ENCODE measurements around the gene SMAP2.

SMAP2 gene

DNA sequence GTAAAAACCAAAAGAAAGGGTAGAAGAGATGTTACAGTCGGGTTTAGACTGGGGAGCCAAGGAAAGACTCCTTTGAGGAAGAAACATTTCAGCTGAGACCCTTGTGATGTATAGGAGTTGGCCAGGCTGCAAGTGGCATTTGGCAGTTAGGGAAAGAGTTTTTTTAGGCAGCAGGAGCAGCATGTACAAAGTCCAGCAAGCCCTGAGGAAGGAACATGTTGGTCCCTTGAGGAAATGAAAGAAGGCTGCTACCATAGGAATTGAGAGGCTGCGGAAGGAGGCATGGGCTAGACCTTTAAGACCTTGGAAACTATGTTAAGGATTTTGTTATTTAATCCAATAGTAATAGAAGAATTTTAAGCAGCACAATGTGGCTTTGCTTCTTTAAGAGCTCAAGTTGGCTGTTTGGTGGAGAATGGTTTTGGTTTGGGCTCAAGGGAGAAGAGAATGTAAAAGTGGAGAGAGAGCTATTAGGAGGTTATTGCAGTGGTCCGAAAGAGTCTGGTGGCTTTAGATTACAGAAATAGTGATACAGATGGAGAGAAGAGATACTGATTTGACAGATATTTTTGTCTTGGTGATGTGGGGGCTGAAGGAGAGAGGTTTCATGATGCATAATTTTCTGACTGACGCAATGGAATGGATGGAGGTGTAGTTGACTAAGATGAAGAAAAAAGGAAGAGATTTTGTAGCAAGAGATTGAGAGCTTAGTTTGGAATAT lies 26.6 kb downstream of the SMAP2 start:
- no peak overlapping the region for H2AFZ ChIP-seq
- H3K9me3 ChIP-seq (ENCODE audit: control insufficient read depth, low read length) = no peaks in the 10 kb centered on the region
- no peak overlapping the region for H3K4me3 ChIP-seq (ENCODE audit: low read depth, low read length)
- no peak overlapping the region for H3K4me2 ChIP-seq (ENCODE audit: low read length)
- H3K27me3 ChIP-seq (ENCODE audit: control insufficient read depth, insufficient read depth, low read length) = no peaks in the 10 kb centered on the region
- H3K27ac ChIP-seq = no peak overlapping the region
- no peaks in the 10 kb centered on the region for H3K36me3 ChIP-seq (ENCODE audit: control insufficient read depth, insufficient read depth, low read length)
- H3K79me2 ChIP-seq = peaks cover 2% of the 10 kb centered on the region
- no peak overlapping the region for H3K9ac ChIP-seq
- TF ChIP-seq, protein P1, sequence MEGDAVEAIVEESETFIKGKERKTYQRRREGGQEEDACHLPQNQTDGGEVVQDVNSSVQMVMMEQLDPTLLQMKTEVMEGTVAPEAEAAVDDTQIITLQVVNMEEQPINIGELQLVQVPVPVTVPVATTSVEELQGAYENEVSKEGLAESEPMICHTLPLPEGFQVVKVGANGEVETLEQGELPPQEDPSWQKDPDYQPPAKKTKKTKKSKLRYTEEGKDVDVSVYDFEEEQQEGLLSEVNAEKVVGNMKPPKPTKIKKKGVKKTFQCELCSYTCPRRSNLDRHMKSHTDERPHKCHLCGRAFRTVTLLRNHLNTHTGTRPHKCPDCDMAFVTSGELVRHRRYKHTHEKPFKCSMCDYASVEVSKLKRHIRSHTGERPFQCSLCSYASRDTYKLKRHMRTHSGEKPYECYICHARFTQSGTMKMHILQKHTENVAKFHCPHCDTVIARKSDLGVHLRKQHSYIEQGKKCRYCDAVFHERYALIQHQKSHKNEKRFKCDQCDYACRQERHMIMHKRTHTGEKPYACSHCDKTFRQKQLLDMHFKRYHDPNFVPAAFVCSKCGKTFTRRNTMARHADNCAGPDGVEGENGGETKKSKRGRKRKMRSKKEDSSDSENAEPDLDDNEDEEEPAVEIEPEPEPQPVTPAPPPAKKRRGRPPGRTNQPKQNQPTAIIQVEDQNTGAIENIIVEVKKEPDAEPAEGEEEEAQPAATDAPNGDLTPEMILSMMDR (IDR thresholded peaks at IDR 0.05) = no peak
- no peaks in the 10 kb centered on the region for H3K4me1 ChIP-seq

GRCh38 chr1:40401473-40402201 lies 28.1 kb downstream of the SMAP2 start:
- no peak overlapping the region for H3K4me3 ChIP-seq (ENCODE audit: low read depth, low read length)
- no peak overlapping the region for H3K9ac ChIP-seq
- no peak overlapping the region for H3K4me2 ChIP-seq (ENCODE audit: low read length)
- H3K36me3 ChIP-seq (ENCODE audit: control insufficient read depth, insufficient read depth, low read length) = no peaks in the 10 kb centered on the region
- H3K4me1 ChIP-seq = no peaks in the 10 kb centered on the region
- no peaks in the 10 kb centered on the region for H3K27me3 ChIP-seq (ENCODE audit: control insufficient read depth, insufficient read depth, low read length)
- H3K79me2 ChIP-seq = peaks cover 2% of the 10 kb centered on the region
- H2AFZ ChIP-seq = no peak overlapping the region
- TF ChIP-seq, protein P1 (IDR thresholded peaks at IDR 0.05) = no peak
- H3K9me3 ChIP-seq (ENCODE audit: control insufficient read depth, low read length) = no peaks in the 10 kb centered on the region
- no peak overlapping the region for H3K27ac ChIP-seq

GRCh38 chr1:40404670-40405462 lies 31.3 kb downstream of the SMAP2 start:
- H2AFZ ChIP-seq = no peak overlapping the region
- H3K4me1 ChIP-seq = no peaks in the 10 kb centered on the region
- no peak overlapping the region for H3K27ac ChIP-seq
- no peak overlapping the region for H3K4me3 ChIP-seq (ENCODE audit: low read depth, low read length)
- H3K79me2 ChIP-seq = peaks cover 2% of the 10 kb centered on the region
- no peaks in the 10 kb centered on the region for H3K36me3 ChIP-seq (ENCODE audit: control insufficient read depth, insufficient read depth, low read length)
- no peak overlapping the region for H3K4me2 ChIP-seq (ENCODE audit: low read length)
- H3K27me3 ChIP-seq (ENCODE audit: control insufficient read depth, insufficient read depth, low read length) = no peaks in the 10 kb centered on the region
- TF ChIP-seq, protein P1 (IDR thresholded peaks at IDR 0.05) = peak; percentile 65
- no peaks in the 10 kb centered on the region for H3K9me3 ChIP-seq (ENCODE audit: control insufficient read depth, low read length)
- no peak overlapping the region for H3K9ac ChIP-seq

DNA sequence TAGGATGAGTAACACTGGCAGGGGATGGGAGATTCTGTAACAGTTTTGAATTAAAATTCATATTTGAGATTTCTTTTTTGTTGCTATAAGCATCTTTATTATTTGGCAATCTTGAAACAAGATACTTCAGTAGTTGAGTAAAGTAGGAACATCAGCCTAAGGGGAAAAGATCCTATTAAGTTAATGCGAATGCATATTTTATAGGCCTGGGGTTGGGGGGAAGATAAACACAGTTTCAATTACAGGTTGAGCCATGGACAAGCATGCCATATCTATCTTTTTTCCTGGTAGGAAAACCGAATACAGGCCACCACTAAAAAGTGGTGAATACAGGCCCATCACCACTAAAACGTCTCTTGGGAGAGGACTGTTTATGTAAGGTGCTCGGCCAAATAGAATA lies 32.3 kb downstream of the SMAP2 start:
- no peak overlapping the region for H2AFZ ChIP-seq
- no peak overlapping the region for H3K9ac ChIP-seq
- H3K4me3 ChIP-seq (ENCODE audit: low read depth, low read length) = no peak overlapping the region
- H3K79me2 ChIP-seq = peaks cover 2% of the 10 kb centered on the region
- no peak overlapping the region for H3K4me2 ChIP-seq (ENCODE audit: low read length)
- no peaks in the 10 kb centered on the region for H3K9me3 ChIP-seq (ENCODE audit: control insufficient read depth, low read length)
- no peaks in the 10 kb centered on the region for H3K36me3 ChIP-seq (ENCODE audit: control insufficient read depth, insufficient read depth, low read length)
- TF ChIP-seq, protein P1 (IDR thresholded peaks at IDR 0.05) = no peak
- no peak overlapping the region for H3K27ac ChIP-seq
- no peaks in the 10 kb centered on the region for H3K27me3 ChIP-seq (ENCODE audit: control insufficient read depth, insufficient read depth, low read length)
- H3K4me1 ChIP-seq = no peaks in the 10 kb centered on the region
